ENCODE measurements around the gene IGSF21.

IGSF21 gene

GRCh38 chr1:18178111-18178510 is 70.5 kb downstream of the IGSF21 start:
- Histone ChIP-seq H3K4me2 (no peak overlapping the region), H3K9ac (no peak overlapping the region), H3K4me1 (ENCODE audit: low read depth, poor library complexity, severe bottlenecking) (no peaks in the 10 kb centered on the region), H3K36me3 (ENCODE audit: insufficient read depth) (no peaks in the 10 kb centered on the region), H3K27ac (no peak overlapping the region), H3K4me3 (IDR thresholded peaks at IDR 0.05; ENCODE audit: insufficient read depth, low read depth, low read length) (no peak overlapping the region), H3K79me2 (ENCODE audit: insufficient read depth, low read depth) (no peaks in the 10 kb centered on the region), H2AFZ (ENCODE audit: low read depth) (no peak overlapping the region), H3K27me3 (ENCODE audit: insufficient read depth, low read depth) (peaks cover 17% of the 10 kb centered on the region; the same call in 1 of the 2 replicates), H4K20me1 (ENCODE audit: insufficient read depth) (no peaks in the 10 kb centered on the region)
- TF ChIP-seq CTCF (conservative IDR thresholded peaks at IDR 0.05; ENCODE audit: low read depth, low read length), result no peak

GRCh38 chr1:18179009-18179408 is 71.4 kb downstream of the IGSF21 start:
- Histone ChIP-seq H3K9ac (no peak overlapping the region), H3K79me2 (ENCODE audit: insufficient read depth, low read depth) (no peaks in the 10 kb centered on the region), H3K4me1 (ENCODE audit: low read depth, poor library complexity, severe bottlenecking) (no peaks in the 10 kb centered on the region), H4K20me1 (ENCODE audit: insufficient read depth) (no peaks in the 10 kb centered on the region), H2AFZ (ENCODE audit: low read depth) (no peak overlapping the region), H3K4me3 (IDR thresholded peaks at IDR 0.05; ENCODE audit: insufficient read depth, low read depth, low read length) (no peak overlapping the region), H3K27ac (no peak overlapping the region), H3K27me3 (ENCODE audit: insufficient read depth, low read depth) (peaks cover 13% of the 10 kb centered on the region; the same call in 1 of the 2 replicates), H3K4me2 (no peak overlapping the region), H3K36me3 (ENCODE audit: insufficient read depth) (no peaks in the 10 kb centered on the region)
- no peak for TF ChIP-seq CTCF (conservative IDR thresholded peaks at IDR 0.05; ENCODE audit: low read depth, low read length)

GRCh38 chr1:18182398-18183160 is 75.0 kb downstream of the IGSF21 start:
- no peak for TF ChIP-seq CTCF (conservative IDR thresholded peaks at IDR 0.05; ENCODE audit: low read depth, low read length)
- Histone ChIP-seq H3K27ac (no peak overlapping the region), H2AFZ (ENCODE audit: low read depth) (no peak overlapping the region), H3K27me3 (ENCODE audit: insufficient read depth, low read depth) (peaks cover 6% of the 10 kb centered on the region; the same call in 1 of the 2 replicates), H3K79me2 (ENCODE audit: insufficient read depth, low read depth) (no peaks in the 10 kb centered on the region), H4K20me1 (ENCODE audit: insufficient read depth) (no peaks in the 10 kb centered on the region), H3K4me2 (no peak overlapping the region), H3K36me3 (ENCODE audit: insufficient read depth) (no peaks in the 10 kb centered on the region), H3K9ac (no peak overlapping the region), H3K4me3 (IDR thresholded peaks at IDR 0.05; ENCODE audit: insufficient read depth, low read depth, low read length) (no peak overlapping the region), H3K4me1 (ENCODE audit: low read depth, poor library complexity, severe bottlenecking) (no peaks in the 10 kb centered on the region)

- Histone ChIP-seq H4K20me1 (ENCODE audit: insufficient read depth) (no peaks in the 10 kb centered on the region), H3K79me2 (ENCODE audit: insufficient read depth, low read depth) (no peaks in the 10 kb centered on the region), H3K9ac (no peak overlapping the region), H3K27ac (no peak overlapping the region), H2AFZ (ENCODE audit: low read depth) (no peak overlapping the region), H3K4me3 (IDR thresholded peaks at IDR 0.05; ENCODE audit: insufficient read depth, low read depth, low read length) (no peak overlapping the region), H3K4me2 (no peak overlapping the region), H3K4me1 (ENCODE audit: low read depth, poor library complexity, severe bottlenecking) (no peaks in the 10 kb centered on the region), H3K27me3 (ENCODE audit: insufficient read depth, low read depth) (no peaks in the 10 kb centered on the region; the same call in 1 of the 2 replicates), H3K36me3 (ENCODE audit: insufficient read depth) (no peaks in the 10 kb centered on the region)
- TF ChIP-seq CTCF (conservative IDR thresholded peaks at IDR 0.05; ENCODE audit: low read depth, low read length), result no peak
Observed at GRCh38 chr1:18183533-18183932, 75.9 kb downstream of the IGSF21 start.
